ENCODE results near the gene TACC3.

GRCh38 chr4:1731180-1731579 is 9.9 kb downstream of the TACC3 start:
- no peak for TF ChIP-seq ETV6 (CRISPR knock-in tag; IDR thresholded peaks at IDR 0.05)
- TF ChIP-seq CTCF (IDR thresholded peaks at IDR 0.05) = no peak
- TF ChIP-seq ZNF138 (CRISPR knock-in tag; conservative IDR thresholded peaks at IDR 0.05) = no peak
- no peak for TF ChIP-seq MAX (CRISPR knock-in tag; IDR thresholded peaks at IDR 0.05)
- TF ChIP-seq, protein P1, sequence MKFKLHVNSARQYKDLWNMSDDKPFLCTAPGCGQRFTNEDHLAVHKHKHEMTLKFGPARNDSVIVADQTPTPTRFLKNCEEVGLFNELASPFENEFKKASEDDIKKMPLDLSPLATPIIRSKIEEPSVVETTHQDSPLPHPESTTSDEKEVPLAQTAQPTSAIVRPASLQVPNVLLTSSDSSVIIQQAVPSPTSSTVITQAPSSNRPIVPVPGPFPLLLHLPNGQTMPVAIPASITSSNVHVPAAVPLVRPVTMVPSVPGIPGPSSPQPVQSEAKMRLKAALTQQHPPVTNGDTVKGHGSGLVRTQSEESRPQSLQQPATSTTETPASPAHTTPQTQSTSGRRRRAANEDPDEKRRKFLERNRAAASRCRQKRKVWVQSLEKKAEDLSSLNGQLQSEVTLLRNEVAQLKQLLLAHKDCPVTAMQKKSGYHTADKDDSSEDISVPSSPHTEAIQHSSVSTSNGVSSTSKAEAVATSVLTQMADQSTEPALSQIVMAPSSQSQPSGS (CRISPR knock-in tag; IDR thresholded peaks at IDR 0.05; ENCODE audit: borderline replicate concordance, low read depth) = no peak
- no peak for TF ChIP-seq TP53 (CRISPR knock-in tag; IDR thresholded peaks at IDR 0.05)
- no peak for TF ChIP-seq CREM (CRISPR knock-in tag; IDR thresholded peaks at IDR 0.05)
- TF ChIP-seq, protein P2, sequence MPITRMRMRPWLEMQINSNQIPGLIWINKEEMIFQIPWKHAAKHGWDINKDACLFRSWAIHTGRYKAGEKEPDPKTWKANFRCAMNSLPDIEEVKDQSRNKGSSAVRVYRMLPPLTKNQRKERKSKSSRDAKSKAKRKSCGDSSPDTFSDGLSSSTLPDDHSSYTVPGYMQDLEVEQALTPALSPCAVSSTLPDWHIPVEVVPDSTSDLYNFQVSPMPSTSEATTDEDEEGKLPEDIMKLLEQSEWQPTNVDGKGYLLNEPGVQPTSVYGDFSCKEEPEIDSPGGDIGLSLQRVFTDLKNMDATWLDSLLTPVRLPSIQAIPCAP (CRISPR knock-in tag; IDR thresholded peaks at IDR 0.05) = no peak
- TF ChIP-seq E2F5 (CRISPR knock-in tag; IDR thresholded peaks at IDR 0.05) = no peak
- TF ChIP-seq NR1H2 (CRISPR knock-in tag; IDR thresholded peaks at IDR 0.05) = no peak

Data from WTC11 (cell line).